SK-N-SH (cell line): Measurements from ENCODE around the gene LAMTOR1. TPM values are rescaled to one million over a fixed set of nuclear protein-coding genes. Genes with fewer than 3 reads are reported as not detected.

Experiments
- CTCF ChIA-PET: fragments of 300-600, 350-600 bp; formaldehyde crosslinking; extraction: SDS; loops from one replicate; lab custom pipeline; 2021; lab: Yijun Ruan, JAX
- POLR2A ChIA-PET: fragments of 350-600 bp; sonication (Branson Sonifier 250); formaldehyde crosslinking; extraction: SDS; loops from one replicate; lab custom pipeline; 2020; ENCODE audit warnings: antibody characterized with exemption, inconsistent platforms; lab: Yijun Ruan, JAX
- DNase-seq: peaks from one replicate; pipeline ENCODE4 v3.0.0; 2012
- H2AFZ ChIP-seq: fragments of 200-600 bp; sonication (generic); 2 replicates; pipeline ENCODE4 v1.8.1; 2016; ENCODE audit warnings: antibody characterized with exemption, mild to moderate bottlenecking, low read depth
- H3F3A ChIP-seq: fragments of 200-600 bp; sonication (generic); replicated peaks from 2 replicates; pipeline ENCODE3; 2016; ENCODE audit warnings: antibody characterized with exemption, mild to moderate bottlenecking; ENCODE audit not compliant: insufficient read depth
- H3K27ac ChIP-seq, 2 experiments: fragments of 200-500 bp in 1 of 2; fragments of 200-600 bp in 1 of 2; sonication (Bioruptor generic) in 1 of 2; sonication (generic), shearing (Covaris generic) in 1 of 2; 2 replicates each; pipeline versions ENCODE4 v1.5.1 to v1.6.1; 2014 to 2016; ENCODE audit warnings: low read depth in 2 of 2, inconsistent platforms in 1 of 2, low read length in 1 of 2, mild to moderate bottlenecking in 1 of 2, mixed read lengths in 1 of 2
- H3K27me3 ChIP-seq: fragments of 200-600 bp; sonication (generic), shearing (Covaris generic); 2 replicates; pipeline ENCODE4 v1.6.1; 2016; ENCODE audit warnings: mixed run types; ENCODE audit not compliant: insufficient read depth
- H3K36me3 ChIP-seq, 2 experiments: fragments of 200-500 bp in 1 of 2; fragments of 200-600 bp in 1 of 2; sonication (Bioruptor generic) in 1 of 2; sonication (generic) in 1 of 2; replicated peaks in 1 of 2; 2 replicates each; pipeline versions ENCODE3 to v1.5.1; 2014 to 2016; ENCODE audit warnings: low read length in 1 of 2, mild to moderate bottlenecking in 1 of 2; ENCODE audit not compliant: insufficient read depth in 2 of 2, control insufficient read depth in 1 of 2
- H3K4me1 ChIP-seq, 2 experiments: fragments of 200-500 bp in 1 of 2; fragments of 200-600 bp in 1 of 2; sonication (Bioruptor generic) in 1 of 2; sonication (generic), shearing (Covaris generic) in 1 of 2; 2 replicates each; pipeline versions ENCODE4 v1.5.1 to v1.6.1; 2014 to 2016; ENCODE audit warnings: low read depth in 1 of 2, low read length in 1 of 2, mixed run types in 1 of 2; ENCODE audit not compliant: insufficient read depth in 2 of 2, control insufficient read depth in 1 of 2
- H3K4me2 ChIP-seq: fragments of 200-600 bp; sonication (generic), shearing (Covaris generic); 2 replicates; pipeline ENCODE4 v1.6.1; 2017; ENCODE audit warnings: mixed run types
- H3K4me3 ChIP-seq, 2 experiments: fragments of 200-500 bp in 1 of 2; fragments of 200-600 bp in 1 of 2; sonication (Bioruptor generic) in 1 of 2; sonication (generic), shearing (Covaris generic) in 1 of 2; 2 replicates each; pipeline versions ENCODE4 v1.5.1 to v1.8.1; 2014 to 2016; ENCODE audit warnings: low read depth in 2 of 2, inconsistent platforms in 1 of 2, low read length in 1 of 2, mild to moderate bottlenecking in 1 of 2, mixed read lengths in 1 of 2, moderate library complexity in 1 of 2
- H3K79me2 ChIP-seq: fragments of 200-600 bp; sonication (generic); 2 replicates; pipeline ENCODE4 v1.8.1; 2017; ENCODE audit warnings: mild to moderate bottlenecking; ENCODE audit not compliant: insufficient read depth
- H3K9ac ChIP-seq: fragments of 200-600 bp; sonication (generic); 2 replicates; pipeline ENCODE4 v1.6.1; 2017; ENCODE audit warnings: mixed run types
- H3K9me2 ChIP-seq: fragments of 200-600 bp; sonication (generic); 2 replicates; pipeline ENCODE4 v1.6.1; 2017; ENCODE audit warnings: mixed run types
- H3K9me3 ChIP-seq: fragments of 200-600 bp; sonication (generic); 2 replicates; pipeline ENCODE4 v1.6.1; 2017; ENCODE audit warnings: mixed run types, mild to moderate bottlenecking, moderate library complexity
- H4K20me1 ChIP-seq: fragments of 200-600 bp; sonication (generic); 2 replicates; pipeline ENCODE4 v1.6.1; 2017; ENCODE audit warnings: mild to moderate bottlenecking, mixed run types; ENCODE audit not compliant: insufficient read depth
- FOXM1 ChIP-seq: IDR thresholded peaks from 2 replicates; pipeline ENCODE4 v1.4.0; 2012; ENCODE audit warnings: low read depth, mild to moderate bottlenecking
- GATA2 ChIP-seq: sonication (generic); formaldehyde crosslinking; IDR thresholded peaks from 2 replicates; pipeline ENCODE4 v1.5.0; 2020; ENCODE audit warnings: mild to moderate bottlenecking, missing genetic modification reagents
- MEF2A ChIP-seq: IDR thresholded peaks from 2 replicates; pipeline ENCODE4 v1.4.0; 2012; ENCODE audit warnings: low read depth, borderline replicate concordance
- NFIC ChIP-seq: IDR thresholded peaks from 2 replicates; pipeline ENCODE4 v1.4.0; 2012; ENCODE audit warnings: borderline replicate concordance
- NRF1 ChIP-seq: IDR thresholded peaks from 2 replicates; pipeline ENCODE4 v1.6.1; 2012; ENCODE audit warnings: low read depth, mild to moderate bottlenecking, low read length
- RFX5 ChIP-seq: IDR thresholded peaks from 2 replicates; pipeline ENCODE4 v1.6.1; 2012; ENCODE audit warnings: mild to moderate bottlenecking, improper control_type of control experiment, low read length
- SMC3 ChIP-seq: IDR thresholded peaks from 2 replicates; pipeline ENCODE4 v1.6.1; 2012; ENCODE audit warnings: low read depth, low read length, improper control_type of control experiment
- TAF1 ChIP-seq: IDR thresholded peaks from 2 replicates; pipeline ENCODE4 v1.6.1; 2012; ENCODE audit warnings: low read depth, mild to moderate bottlenecking, low read length, moderate library complexity, borderline replicate concordance
- WGBS: methylation state at CpG from one replicate; pipeline ENCODE4 v1.1.6; 2017; ENCODE audit warnings: low lambda C conversion rate; 5-methylcytosine and 5-hydroxymethylcytosine counted together
- polyA plus RNA-seq, 3 experiments: library from polyadenylated mRNA; depleted of rRNA; stranded (reverse); fragments of >200 nt; gene quantifications; 2 replicates each; pipeline ENCODE4 v1.2.3, GENCODE V29; 2012
- TF ChIP-seq, protein P1 (sequence below): fragments of 200-600 bp; sonication (generic); IDR thresholded peaks from 2 replicates; pipeline ENCODE4 v1.6.1; 2017; ENCODE audit warnings: antibody characterized with exemption, mild to moderate bottlenecking, moderate library complexity
- TF ChIP-seq, protein P2 (sequence below): fragments of 150-350 bp; IDR thresholded peaks from 2 replicates; pipeline ENCODE4 v1.6.1; 2017; ENCODE audit warnings: antibody characterized with exemption, low read length, low read depth, borderline replicate concordance
- TF ChIP-seq, protein P3 (sequence below): IDR thresholded peaks from 2 replicates; pipeline ENCODE4; 2012
- TF ChIP-seq, protein P4 (sequence below): IDR thresholded peaks from 2 replicates; pipeline ENCODE4 v1.6.1; 2012; ENCODE audit warnings: mild to moderate bottlenecking, low read depth, low read length, moderate library complexity

The LAMTOR1 gene
- polyA plus RNA-seq, 1 of the 3 experiments (the other 2 are of a cell fraction): 128 TPM

DNA sequence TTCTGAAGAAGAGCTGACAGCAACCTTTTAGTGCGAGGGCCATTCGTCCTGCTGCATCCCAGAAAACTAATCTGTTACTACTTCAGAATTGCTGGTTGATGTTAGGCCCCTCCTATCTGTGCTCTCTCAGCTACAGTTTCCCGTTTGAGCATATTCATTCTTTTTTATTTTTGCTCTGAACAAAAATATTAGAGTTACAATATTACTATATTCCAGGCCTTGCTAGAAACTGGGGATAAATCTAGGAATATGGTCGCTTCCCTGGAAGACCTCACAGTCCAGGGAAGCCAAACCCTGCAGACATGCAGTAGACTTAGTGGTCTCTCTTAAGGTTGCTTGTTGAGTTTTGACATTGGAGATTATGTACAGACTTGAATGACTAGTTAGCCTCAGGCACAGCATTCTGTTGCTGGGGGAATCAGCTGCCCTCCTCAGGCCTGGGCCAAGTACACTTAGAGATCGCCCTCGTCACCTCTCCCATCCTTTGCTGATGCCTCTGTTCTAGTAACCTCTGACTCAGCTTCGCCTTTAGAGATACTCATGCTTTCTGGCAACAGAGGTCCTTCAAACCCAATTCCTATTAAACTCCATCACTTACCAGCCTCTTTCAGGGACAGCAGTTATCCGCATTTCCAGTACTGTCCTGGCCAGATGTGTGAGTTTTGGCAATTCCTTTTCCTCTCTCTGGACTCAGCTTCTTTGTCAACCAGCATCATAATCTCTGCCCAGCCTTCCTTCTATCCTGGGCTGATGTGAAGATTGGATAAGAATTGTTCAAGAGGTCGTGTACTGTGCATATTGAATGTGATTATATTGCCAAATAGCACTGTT, 10.1 kb upstream of the LAMTOR1 start:
- WGBS: 72% methylated on average over 9 of the region's 9 CpGs
- Histone ChIP-seq H3F3A (peaks cover 3% of the 10 kb centered on the region), H4K20me1 (no peaks in the 10 kb centered on the region), H3K9me2 (no peaks in the 10 kb centered on the region), H3K27me3 (no peaks in the 10 kb centered on the region), H3K4me2 (peak overlapping the region; percentile 79), H3K9ac (peak overlapping the region; percentile 93), H3K4me1 (peaks cover 6 to 16% of the 10 kb centered on the region in 2 experiments; a peak in 3 of 4 replicates), H3K27ac (peak overlapping the region; percentile 96 to 99), H2AFZ (peak overlapping the region; percentile 63), H3K79me2 (no peaks in the 10 kb centered on the region), H3K4me3 (peak overlapping the region; percentile 71 to 77), H3K36me3 (peaks cover 2 to 5% of the 10 kb centered on the region in 2 experiments), H3K9me3 (no peaks in the 10 kb centered on the region)
- TF ChIP-seq, protein P1, sequence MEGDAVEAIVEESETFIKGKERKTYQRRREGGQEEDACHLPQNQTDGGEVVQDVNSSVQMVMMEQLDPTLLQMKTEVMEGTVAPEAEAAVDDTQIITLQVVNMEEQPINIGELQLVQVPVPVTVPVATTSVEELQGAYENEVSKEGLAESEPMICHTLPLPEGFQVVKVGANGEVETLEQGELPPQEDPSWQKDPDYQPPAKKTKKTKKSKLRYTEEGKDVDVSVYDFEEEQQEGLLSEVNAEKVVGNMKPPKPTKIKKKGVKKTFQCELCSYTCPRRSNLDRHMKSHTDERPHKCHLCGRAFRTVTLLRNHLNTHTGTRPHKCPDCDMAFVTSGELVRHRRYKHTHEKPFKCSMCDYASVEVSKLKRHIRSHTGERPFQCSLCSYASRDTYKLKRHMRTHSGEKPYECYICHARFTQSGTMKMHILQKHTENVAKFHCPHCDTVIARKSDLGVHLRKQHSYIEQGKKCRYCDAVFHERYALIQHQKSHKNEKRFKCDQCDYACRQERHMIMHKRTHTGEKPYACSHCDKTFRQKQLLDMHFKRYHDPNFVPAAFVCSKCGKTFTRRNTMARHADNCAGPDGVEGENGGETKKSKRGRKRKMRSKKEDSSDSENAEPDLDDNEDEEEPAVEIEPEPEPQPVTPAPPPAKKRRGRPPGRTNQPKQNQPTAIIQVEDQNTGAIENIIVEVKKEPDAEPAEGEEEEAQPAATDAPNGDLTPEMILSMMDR: no peak
- TF ChIP-seq GATA2 (no peak), SMC3 (no peak)
- DNase-seq: no peak
- POLR2A ChIA-PET: interaction anchor here (0.6 to 2.2 kb wide), 11 partner anchors 10 to 301 kb away, joined by 3 to 11 read pairs (median 4); partner anchors contain the start of genes LAMTOR1, PHOX2A, RNF121 and XNDC1N
- CTCF ChIA-PET: interaction anchor here (1.2 to 3.4 kb wide), 5 partner anchors 30 to 317 kb away, joined by 3 to 16 read pairs (median 4); no protein-coding TSS in a partner anchor

DNA sequence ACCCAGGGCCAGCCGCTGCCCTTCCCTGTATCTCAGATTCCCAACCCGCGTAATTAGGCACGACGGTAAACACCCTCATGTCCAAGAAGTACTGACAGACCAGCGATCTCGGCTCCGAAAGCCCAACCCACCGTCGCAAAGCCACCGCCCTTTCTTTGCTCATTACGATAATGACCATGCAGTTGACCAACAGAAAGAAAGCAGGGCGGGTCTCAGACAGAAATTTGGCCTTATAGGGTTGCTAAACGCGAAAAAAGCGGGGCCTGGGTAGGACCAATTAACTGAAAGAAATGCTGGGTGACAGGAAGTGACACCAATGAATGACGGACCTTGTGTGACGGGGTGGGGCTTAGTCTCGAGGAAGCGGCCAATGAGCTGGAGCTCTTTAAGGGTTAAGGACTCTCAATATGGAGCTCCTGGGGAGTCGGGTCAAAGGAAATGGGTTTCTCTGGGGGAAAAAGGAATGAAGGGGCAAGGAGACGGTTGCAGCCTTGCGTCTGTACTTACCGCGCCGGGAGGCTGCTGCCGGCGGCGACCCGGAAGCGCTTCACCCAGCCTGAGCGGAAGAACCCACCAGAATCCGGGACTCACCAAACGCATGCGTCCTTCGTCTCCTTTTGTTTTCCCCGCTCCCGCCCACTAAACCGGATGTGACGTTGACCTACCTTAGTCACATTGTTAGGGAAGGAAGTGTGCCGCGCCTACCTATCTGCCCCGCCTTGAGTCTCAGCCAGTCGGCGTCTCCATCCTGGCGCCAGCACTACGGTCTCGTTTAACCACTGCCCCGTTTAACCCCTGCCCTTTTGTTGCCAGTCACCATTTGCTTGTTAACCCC, 9.3 kb upstream of the LAMTOR1 start, which contains the start of gene ANAPC15:
TSS of gene ANAPC15 (minus strand) at position 553 of the 835 bp plus-strand sequence. CDS start 1,419 bp downstream, outside the sequence.
- under 1% methylated on average over 39 of the region's 49 CpGs for WGBS
- Histone ChIP-seq H3K4me1 (peaks cover 6 to 16% of the 10 kb centered on the region in 2 experiments; a peak in 3 of 4 replicates), H4K20me1 (no peaks in the 10 kb centered on the region), H2AFZ (peak within 1 kb of the TSS; percentile 63), H3K9me2 (no peaks in the 10 kb centered on the region), H3K4me2 (peak within 1 kb of the TSS; percentile 79), H3K27ac (peak within 1 kb of the TSS; percentile 96 to 99), H3K27me3 (no peaks in the 10 kb centered on the region), H3K9ac (peak within 1 kb of the TSS; percentile 93), H3K4me3 (peak within 1 kb of the TSS; percentile 71 to 77), H3K36me3 (peaks cover 2 to 5% of the 10 kb centered on the region in 2 experiments), H3F3A (peaks cover 3% of the 10 kb centered on the region), H3K79me2 (no peaks in the 10 kb centered on the region), H3K9me3 (no peaks in the 10 kb centered on the region)
- DNase-seq: peak; percentile 84
- CTCF ChIA-PET: interaction anchor here (1.2 to 4.5 kb wide), 6 partner anchors 31 to 318 kb away, joined by 3 to 21 read pairs (median 6); no protein-coding TSS in a partner anchor
- POLR2A ChIA-PET: interaction anchor here (0.6 to 2.2 kb wide), 13 partner anchors 9 to 302 kb away, joined by 3 to 11 read pairs (median 4); partner anchors contain the start of genes LAMTOR1, RNF121 and XNDC1N
- TF ChIP-seq, protein P2, sequence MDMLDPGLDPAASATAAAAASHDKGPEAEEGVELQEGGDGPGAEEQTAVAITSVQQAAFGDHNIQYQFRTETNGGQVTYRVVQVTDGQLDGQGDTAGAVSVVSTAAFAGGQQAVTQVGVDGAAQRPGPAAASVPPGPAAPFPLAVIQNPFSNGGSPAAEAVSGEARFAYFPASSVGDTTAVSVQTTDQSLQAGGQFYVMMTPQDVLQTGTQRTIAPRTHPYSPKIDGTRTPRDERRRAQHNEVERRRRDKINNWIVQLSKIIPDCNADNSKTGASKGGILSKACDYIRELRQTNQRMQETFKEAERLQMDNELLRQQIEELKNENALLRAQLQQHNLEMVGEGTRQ: no peak; the same call in 1 of the 2 replicates
- TF ChIP-seq SMC3: no peak
- TF ChIP-seq NFIC: no peak
- TF ChIP-seq, protein P3, sequence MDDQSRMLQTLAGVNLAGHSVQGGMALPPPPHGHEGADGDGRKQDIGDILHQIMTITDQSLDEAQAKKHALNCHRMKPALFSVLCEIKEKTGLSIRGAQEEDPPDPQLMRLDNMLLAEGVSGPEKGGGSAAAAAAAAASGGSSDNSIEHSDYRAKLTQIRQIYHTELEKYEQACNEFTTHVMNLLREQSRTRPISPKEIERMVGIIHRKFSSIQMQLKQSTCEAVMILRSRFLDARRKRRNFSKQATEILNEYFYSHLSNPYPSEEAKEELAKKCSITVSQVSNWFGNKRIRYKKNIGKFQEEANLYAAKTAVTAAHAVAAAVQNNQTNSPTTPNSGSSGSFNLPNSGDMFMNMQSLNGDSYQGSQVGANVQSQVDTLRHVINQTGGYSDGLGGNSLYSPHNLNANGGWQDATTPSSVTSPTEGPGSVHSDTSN: peak; percentile 97
- no peak for TF ChIP-seq FOXM1
- TF ChIP-seq, protein P4, sequence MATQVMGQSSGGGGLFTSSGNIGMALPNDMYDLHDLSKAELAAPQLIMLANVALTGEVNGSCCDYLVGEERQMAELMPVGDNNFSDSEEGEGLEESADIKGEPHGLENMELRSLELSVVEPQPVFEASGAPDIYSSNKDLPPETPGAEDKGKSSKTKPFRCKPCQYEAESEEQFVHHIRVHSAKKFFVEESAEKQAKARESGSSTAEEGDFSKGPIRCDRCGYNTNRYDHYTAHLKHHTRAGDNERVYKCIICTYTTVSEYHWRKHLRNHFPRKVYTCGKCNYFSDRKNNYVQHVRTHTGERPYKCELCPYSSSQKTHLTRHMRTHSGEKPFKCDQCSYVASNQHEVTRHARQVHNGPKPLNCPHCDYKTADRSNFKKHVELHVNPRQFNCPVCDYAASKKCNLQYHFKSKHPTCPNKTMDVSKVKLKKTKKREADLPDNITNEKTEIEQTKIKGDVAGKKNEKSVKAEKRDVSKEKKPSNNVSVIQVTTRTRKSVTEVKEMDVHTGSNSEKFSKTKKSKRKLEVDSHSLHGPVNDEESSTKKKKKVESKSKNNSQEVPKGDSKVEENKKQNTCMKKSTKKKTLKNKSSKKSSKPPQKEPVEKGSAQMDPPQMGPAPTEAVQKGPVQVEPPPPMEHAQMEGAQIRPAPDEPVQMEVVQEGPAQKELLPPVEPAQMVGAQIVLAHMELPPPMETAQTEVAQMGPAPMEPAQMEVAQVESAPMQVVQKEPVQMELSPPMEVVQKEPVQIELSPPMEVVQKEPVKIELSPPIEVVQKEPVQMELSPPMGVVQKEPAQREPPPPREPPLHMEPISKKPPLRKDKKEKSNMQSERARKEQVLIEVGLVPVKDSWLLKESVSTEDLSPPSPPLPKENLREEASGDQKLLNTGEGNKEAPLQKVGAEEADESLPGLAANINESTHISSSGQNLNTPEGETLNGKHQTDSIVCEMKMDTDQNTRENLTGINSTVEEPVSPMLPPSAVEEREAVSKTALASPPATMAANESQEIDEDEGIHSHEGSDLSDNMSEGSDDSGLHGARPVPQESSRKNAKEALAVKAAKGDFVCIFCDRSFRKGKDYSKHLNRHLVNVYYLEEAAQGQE: 0 out of 2 replicates have a peak, but pooled peaks have one; percentile 38
- TF ChIP-seq RFX5: peak; percentile 52; the same call in 1 of the 2 replicates
- peak; percentile 79 for TF ChIP-seq NRF1
- peak; percentile 58 for TF ChIP-seq TAF1
- no peak for TF ChIP-seq GATA2
- no peak for TF ChIP-seq MEF2A
